ENCODE results near the gene ACTL6B.
"Not testable (repeated sequence)": the region's sequence is repeated elsewhere in the genome, so short reads cannot be mapped to it uniquely, and the experiment has no call there.

The ACTL6B gene

DNA sequence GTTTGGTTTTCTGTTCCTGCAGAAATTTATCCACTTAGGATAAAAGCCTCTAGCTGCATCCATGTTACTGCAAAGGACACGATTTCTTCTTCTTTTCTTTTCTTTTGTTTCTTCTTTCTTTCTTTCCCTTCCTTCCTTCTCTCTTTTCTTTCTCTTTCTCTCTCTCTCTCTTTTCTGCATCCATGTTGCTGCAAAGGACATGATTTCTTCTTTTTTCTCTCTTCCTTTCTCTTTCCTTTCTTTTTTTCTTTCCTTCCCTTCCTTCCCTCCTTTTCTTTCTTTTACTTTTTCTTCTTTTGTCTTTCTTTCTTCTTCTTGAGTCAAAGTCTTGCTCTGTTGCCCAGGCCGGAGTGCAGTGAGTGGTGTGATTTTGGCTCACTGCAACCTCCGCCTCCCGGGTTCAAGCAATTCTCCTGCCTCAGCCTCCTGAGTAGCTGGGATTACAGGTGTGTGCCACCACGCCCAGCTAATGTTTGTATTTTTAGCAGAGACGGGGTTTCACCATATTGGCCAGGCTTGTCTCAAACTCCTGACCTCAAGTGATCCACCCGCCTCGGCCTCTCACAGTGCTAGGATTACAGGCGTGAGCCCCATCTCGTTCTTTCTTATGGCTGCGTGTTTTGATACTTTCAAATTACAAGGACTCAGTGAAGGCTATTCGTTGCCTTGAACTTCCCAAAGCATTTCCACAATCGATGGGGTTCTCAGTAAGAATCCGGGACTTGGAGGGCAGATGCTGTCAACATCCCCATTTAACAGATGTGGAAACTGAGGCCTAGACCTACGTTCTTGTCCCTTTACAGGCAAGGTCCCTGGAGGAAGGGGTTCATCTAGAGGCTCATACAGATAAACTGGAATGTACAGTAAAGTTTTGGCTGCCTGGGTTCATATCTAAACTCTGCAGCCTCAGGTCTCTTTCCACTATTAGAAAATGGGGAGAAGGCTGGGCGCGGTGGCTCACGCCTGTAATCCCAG is 15.4 kb upstream of the ACTL6B start:
- DNase-seq (ENCODE audit: low read depth, low spot score): no peak

DNA sequence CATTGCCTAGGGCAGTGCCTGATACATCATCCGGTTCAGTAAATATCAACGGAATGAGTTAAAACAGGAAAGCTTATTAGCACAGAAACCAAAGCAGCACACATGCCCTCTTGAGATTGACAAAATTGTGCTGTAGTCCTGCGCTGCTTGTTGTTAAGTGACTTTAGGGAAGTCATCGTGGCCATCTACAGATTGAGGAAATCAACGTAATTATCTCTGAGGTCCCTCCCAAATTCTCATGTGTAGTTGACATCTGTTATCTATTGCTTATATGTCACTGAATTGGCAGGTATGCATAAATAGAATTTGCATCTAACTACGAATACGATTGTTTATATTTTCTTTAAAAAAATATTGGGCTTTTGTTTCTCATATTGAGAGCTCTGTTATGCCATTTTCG is 13.8 kb upstream of the ACTL6B start:
- no peak for DNase-seq (ENCODE audit: low read depth, low spot score)

DNA sequence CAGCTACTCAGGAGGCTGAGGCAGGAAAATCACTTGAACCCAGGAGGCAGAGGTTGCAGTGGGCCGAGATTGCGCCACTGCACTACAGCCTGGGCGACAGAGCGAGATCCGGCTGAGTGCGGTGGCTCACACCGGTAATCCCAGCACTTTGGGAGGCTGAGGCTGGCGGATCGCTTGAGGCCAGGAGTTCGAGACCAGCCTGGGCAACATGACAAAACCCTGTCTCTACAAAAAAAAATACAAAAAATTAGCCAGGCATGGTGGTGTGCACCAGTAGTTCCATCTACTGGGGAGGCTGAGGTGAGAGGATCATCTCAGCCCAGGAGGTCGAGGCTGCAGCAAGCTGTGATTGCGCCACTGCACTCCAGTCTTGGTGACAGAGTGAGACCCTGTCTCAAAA is 12.9 kb upstream of the ACTL6B start:
- not testable (repeated sequence) for DNase-seq (ENCODE audit: low read depth, low spot score)

DNA sequence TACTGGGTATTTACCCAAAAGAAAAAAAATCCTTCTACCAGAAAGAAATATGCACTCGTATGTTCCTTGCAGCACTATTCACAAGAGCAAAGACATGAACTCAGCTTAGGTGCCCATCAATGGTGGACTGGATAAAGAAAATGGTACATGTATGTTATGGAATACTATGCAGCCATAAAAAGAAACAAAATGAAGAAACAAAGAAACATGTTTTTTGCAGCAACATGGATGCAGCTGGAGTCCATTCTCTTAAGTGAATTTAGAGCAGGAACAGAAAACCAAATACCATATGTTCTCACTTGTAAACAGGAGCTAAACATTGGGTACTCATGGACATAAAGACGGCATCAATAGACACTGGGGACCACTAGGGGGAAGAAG is 11.8 kb upstream of the ACTL6B start:
- no peak for DNase-seq (ENCODE audit: low read depth, low spot score)

DNA sequence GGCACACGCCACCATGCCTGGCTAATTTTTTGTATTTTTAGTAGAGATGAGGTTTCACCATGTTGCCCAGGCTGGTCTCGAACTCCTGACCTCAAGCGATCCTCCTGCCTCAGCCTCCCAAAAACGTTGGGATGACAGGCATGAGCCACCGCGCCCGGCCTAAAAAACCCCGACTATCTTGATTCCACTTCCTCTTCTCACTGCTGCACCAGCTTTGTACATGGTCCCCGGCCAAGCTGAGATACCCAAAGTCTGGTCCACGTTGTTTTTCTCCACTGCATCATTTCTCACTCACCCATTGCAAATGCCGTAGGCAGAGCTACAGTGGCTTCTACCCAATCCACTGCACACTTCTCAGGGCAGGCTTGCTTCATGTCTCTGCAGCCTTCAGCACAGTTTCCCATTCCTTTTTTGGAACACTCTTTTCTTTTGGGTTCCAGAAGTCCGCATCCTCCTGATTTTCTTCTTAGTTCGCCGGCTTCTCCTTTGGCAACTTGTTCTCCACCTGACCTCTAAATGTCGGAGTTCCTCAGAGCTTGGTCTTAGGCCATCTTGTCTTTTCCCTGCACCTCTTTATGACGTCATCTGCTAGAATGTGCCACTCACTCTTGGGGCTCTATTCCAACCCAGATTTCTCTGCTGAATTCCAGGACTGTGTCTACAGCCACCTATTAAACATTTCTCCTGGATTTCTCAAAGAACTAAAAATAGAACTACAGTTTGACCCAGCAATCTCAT is 11.3 kb upstream of the ACTL6B start:
- DNase-seq (ENCODE audit: low read depth, low spot score): no peak

DNA sequence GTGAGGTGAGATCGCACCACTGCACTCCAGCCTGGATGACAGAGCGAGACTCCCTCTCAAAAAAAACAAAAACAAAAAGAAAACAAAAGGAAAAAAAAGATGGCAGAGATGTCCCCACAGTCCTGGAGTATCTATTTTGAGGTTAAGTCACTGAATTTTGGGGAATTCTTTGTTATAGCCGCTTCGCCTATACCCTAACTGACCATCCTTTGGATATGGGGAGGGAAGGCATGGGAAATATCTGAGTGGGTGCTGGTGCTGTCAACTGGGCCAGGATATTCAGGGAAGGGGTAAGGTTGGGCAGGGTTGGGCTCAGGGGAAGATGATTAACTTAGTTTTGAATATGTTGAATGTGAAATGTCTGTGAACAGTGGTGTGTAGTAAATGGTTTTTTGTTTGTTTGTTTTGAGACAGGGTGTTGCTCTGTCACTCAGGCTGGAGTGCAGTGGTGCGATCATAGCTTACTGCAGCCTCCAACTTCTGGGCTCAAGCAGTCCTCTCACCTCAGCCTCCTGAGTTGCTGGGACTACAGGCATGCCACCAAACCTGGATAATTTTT is 9.0 kb upstream of the ACTL6B start:
- DNase-seq (ENCODE audit: low read depth, low spot score): no peak

DNA sequence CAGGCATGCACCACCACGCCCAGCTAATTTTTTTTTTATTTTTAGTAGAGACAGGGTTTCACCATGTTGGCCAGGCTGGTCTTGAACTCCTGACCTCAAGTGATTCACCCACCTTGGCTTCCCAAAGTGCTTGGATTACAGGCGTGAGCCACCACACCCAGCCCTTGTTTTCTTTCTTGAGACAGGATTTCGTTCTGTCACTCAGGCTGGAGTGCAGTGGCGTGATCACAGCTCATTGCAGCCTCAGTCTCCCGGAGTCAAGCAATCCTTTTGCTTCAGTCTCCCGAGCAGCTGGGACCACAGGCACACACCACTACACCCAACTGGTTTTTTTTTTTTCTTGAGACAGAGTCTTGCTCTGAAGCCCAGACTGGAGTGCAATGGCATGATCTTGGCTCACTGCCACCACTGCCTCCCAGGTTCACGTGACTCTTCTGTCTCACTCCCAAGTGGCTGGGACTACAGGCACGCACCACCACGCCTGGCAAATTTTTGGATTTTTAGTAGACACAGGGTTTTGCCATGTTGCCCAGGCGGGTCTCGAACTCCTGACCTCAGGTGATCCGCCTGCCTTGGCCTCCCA is 6.0 kb upstream of the ACTL6B start:
- DNase-seq (ENCODE audit: low read depth, low spot score): not testable (repeated sequence)

DNA sequence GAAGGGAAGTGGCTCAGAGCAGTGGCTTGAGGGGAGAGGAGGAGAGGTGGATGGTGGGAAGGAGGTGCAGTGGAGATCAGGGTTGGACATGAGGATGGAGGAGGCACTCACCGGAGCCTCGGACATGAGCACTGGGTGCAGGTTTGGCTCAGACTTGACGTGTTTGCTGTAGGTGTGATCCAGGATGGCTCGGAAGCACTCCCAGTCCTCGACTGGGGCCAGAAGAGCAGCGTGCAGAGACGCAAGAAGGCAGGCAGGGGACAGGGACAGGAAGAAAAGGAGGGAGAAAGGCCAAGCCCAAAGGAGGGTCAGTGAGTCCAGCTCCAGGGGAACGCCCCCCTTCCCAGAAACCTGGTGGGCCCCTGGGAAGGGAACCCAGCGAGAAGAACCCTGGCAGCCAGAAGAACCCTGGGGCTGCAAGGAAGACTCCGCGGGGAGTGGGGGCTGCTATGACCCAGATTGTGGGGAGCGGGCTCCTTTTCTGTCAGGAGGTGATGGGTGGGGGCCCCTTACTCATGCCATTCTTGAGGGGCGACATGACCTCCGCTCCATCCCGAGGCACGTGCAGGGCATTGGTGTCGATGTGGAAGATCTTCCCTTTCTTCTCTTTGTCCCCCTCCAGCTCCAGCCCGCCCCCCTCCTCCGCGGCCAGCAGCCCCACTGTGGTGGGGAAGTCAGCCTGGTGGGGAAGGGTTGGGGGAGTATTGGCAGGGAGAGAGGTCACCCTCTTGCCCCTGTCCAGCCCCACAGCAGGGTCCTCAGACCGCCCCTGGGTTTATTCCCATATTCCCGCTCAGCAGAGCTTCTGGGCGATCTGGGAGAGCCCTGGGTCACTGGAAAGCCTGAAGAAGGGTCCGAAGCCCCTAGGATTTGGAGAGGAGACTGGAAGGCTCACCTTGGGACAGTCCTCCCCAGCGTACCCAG is 1.1 kb downstream of the ACTL6B start:
- no peak for DNase-seq (ENCODE audit: low read depth, low spot score)

DNA sequence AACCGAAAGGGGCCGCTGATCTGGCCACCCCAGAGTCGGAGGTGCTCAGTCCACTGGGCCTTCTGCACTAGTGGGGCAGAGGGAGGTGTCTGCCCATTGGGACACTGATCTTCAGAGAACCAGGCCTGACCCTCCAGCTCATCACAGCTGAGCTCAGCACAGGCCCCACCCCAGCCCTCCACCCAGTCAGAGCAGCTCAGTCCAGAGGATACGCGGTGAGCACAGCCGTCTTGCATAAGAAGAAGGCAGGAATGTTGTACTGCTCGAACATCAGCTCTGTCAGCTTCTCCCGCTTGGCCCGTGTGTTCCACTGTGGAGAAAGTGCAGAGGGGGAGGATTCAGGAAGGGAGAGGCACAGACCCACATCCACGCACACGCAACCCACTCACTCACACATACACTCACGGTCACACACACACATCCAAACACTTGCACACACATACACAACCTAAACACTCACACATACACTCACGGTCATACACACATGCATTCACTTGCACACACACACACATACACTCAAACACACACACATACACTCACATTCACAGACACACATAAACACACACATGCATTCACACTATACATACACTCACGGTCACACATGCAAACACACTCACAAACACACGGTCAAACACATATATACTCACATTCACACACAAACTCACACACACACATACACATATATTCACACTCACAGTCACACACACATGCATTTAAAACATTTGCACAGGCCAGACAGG is 6.3 kb downstream of the ACTL6B start:
- no peak for DNase-seq (ENCODE audit: low read depth, low spot score)

DNA sequence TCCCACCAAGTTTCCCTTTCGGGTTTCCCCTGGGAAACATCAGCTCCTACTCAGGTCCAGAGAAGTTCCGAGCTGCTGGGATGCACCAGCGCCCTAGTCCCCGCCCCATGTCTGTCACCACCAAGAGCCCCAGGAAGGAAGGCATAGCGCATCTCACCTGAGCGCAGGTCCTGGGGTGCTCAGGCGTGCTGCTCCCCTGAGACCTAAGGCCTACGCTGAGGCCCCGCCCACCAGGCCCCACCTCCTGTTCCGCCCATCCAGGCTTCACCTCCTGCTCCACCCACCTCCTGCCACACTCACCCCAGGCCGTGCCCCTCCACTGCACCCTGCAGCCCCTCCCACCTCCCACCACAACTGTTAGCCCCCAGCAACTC is 13.7 kb downstream of the ACTL6B start:
- DNase-seq (ENCODE audit: low read depth, low spot score): no peak

DNA sequence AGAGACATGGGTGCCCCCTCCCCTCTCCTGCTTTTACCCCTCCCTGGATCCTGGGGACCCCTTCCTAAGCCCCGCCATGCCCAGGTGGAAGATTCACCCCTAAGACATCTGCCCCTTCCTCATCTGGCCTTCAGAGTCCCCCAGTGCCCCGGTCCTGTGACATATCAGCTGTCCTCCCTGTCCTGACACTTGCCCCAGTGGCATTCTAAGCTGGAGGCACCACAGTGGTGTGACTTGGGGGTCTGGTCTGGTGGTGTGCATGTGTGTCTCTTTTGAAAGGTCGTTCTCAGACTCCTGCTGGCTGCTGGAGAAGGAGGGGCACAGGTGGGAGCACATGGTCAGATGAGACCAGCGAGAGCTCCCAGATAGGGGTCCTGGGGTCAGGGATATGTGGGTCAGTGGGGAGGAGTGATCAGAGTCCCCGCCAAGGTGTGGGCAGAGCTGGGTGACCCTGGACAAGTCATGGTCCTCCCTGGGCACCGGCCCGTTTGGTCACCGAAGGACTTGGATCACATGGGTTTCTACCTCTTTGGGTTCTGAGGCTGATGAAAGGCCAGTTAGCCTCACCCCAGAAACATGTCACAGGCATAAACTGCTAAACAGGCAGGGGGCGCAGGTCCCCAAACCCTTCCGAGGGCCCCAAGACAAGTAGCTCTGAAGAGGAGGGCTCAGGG is 14.3 kb downstream of the ACTL6B start:
- DNase-seq (ENCODE audit: low read depth, low spot score): no peak

DNA sequence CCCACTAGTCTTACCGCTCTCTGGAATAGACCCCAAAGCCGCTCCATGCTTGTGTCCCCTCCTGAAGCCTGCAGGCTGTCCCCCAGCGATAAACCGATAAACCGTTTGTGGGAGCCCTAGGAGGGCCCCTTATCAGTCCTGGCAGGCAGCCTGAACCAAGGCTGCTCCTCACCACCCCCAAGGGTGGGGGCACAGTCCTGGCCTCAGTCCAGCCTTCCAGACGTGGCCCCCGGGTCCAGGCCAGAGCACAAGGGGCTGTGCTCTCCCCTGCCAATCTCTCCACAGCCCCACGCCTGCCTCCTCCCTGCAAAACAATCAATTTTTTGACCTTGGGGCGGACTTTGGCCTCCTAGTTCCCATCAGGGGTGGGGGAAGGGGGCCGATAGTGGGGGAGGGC is 14.8 kb downstream of the ACTL6B start, which contains the start of gene TFR2:
Gene TFR2, minus strand, starts transcription at position 90 of the 397 bp plus-strand sequence. Its CDS starts 43 bp downstream, at position 47.
- DNase-seq (ENCODE audit: low read depth, low spot score): no peak

DNA sequence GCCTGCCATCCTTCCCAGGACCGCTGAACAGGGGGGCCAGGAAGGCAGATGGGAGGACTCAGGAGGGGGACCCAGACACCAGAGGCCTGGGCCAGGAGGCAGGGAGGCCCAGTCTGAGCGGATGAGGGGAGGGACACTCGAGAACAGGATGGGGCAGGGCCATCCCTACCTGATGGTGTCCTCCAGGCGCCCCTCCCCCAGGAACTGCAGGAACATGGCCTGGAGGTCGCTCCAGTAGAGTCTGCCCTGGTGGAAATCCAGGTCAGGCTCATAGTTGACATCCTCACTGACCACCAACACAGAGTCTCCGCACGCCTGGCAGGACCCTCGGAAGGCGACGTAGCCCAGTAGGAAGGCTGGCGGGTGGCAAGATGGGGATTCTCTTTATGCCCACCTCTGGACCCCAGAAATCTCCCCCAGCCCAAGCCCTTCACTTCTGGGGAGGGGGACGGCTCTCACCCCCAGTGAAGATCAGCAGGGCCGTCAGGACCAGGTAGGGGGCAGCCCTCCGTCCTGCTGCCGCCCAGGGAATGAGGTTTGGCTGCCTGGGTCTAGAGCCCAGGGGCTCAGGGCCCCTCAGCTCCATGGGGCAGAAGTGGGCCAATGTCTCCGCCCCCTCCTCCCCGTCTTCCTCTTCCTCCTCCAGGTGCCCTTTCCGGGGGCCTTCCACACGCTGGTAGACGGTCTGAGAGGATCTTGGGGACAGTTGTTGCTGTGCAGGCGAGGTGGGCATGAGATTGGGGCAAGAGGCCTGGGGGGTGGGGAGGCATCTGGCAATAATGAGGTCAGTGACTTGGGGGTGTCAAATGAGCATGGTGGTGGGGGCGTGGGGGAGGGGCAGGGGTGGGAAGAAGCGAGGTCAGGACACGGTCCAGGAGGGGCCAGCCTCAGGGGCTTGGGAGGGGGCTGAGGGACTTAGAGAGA is 15.5 kb downstream of the ACTL6B start:
- DNase-seq (ENCODE audit: low read depth, low spot score): no peak

DNA sequence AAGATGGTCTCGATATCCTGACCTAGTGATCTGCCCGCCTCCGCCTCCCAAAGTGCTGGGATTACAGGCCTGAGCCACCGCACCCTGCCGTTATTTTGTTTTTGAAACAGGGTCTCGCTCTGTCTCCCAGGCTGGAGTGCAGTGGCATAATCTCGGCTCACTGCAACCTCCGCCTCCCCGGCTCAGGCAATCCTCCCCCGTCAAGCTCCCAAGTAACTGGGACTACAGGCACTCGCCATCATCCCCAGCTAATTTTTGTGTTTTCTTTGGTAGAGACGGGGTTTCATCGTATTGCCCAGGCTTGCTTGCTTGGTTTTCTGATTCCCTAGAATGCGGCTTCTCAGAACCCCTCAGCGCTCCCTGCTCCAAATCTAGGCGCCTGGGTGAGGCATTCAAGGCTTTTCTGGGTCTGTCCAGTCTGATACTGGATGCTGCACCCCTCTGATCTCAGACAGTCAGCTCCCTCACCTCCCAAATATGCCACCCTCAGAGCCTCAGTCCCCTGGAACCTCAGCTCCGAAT is 16.2 kb downstream of the ACTL6B start:
- no peak for DNase-seq (ENCODE audit: low read depth, low spot score)

DNA sequence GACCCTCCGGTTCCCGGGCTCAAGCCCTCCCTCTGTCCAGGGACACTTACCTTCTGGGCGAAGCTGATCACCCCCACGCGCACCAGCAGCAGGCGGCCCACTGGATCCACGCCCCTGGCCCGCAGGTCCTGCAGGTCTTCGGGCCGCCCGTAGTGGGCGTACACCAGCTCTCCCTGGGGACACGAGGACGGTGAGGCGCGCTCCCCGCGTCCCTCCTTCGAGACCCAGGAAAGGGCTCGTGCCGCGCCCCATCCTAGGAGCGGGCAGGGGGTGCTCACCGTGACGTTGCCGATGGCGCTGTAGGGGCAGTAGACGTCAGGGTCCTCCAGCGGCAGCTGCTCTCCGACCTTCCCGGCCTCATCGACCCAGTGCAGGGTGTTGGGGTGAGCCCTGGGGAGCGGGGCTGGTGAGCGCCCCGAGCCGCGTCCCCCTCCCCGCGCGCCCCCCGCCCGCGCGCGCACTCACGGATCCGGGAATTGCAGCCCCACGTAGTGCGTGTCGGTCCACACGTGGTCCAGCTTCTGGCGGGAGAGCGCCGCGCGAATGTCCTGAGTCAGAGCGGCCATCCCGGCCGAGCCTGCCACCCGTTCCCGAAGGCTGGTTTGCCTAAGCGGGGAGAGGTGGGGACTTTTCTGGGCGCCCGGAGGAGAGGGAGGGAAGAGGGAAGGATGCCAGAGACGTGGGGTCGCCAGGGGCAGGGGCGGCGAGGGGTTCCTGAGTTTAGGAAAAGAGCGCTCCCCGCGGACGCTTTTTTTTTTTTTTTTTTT is 23.1 kb downstream of the ACTL6B start:
- DNase-seq (ENCODE audit: low read depth, low spot score): no peak

DNA sequence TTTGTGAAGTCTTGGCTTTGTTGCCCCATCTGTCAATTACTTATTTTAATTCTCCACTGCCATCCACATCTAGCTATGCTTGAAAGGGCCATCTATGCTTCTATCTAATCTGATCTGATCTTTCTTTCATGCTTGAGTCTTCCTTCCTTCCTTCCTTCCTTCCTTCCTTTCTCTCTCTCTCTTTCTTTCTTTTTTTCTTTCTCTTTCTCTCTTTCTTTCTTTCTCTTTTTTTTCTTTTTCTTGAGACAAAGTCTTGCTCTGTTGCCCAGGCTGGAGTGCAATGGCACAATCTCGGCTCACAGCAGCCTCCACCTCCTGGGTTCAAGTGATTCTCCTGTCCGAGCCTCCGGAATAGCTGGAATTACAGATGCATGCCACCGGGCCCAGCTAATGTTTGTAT is 26.2 kb downstream of the ACTL6B start:
- no peak for DNase-seq (ENCODE audit: low read depth, low spot score)

DNA sequence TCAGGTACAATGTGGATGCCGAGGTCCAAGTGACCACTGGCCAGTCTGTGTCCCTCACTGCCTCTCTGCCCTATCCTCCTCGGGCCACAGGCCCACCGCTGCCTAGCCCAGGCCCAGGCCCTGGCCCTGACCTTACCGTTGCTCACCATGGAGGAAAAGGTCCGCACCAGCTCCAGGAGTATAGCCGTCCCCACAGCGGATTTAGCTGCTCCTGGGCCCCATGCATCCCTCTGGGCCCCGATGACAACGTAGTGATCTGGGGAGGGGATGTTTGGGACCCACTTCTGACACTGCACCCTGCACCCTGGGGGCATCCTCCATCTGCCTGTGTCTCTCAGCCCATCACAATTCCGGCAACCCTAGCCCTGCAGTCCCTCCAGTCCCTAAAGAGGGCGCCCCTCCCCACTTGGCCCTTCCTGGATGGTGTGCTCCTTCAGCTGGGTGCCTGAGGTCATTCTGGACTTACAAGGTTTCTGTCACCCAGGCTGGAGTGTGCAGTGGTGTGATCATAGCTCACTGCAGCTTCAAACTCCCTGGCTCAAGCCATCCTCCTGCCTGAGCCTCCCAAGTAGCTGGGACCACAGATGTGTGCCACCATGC is 27.0 kb downstream of the ACTL6B start:
- no peak for DNase-seq (ENCODE audit: low read depth, low spot score)
